Right forelimb (tissue), 1 donor: ENCODE data around the gene DCUN1D4.
A peak's percentile ranks its signal among the peaks of the same experiment; 100 is the strongest.

Source experiments
- DNase-seq: peaks from one replicate; pipeline ENCODE4 v3.0.0-alpha.2; 2018

The DCUN1D4 gene

GRCh38 chr4:51842554-51843308, at the start of gene DCUN1D4:
TSS of gene DCUN1D4 (plus strand) at chr4:51843153. CDS start at chr4:51843243, 90 bp downstream.
- DNase-seq: peak; percentile 100

GRCh38 chr4:51820443-51821234, 22.3 kb upstream of the DCUN1D4 start:
- DNase-seq: no peak

GRCh38 chr4:51825341-51825740, 17.6 kb upstream of the DCUN1D4 start:
- DNase-seq: no peak

GRCh38 chr4:51830156-51830720, 12.7 kb upstream of the DCUN1D4 start:
- DNase-seq: no peak

GRCh38 chr4:51831133-51831532, 11.8 kb upstream of the DCUN1D4 start:
- DNase-seq: peak; percentile 58

GRCh38 chr4:51833236-51833635, 9.7 kb upstream of the DCUN1D4 start:
- DNase-seq: no peak

GRCh38 chr4:51835079-51835478, 7.9 kb upstream of the DCUN1D4 start:
- DNase-seq: no peak

GRCh38 chr4:51835855-51836254, 7.1 kb upstream of the DCUN1D4 start:
- no peak for DNase-seq

GRCh38 chr4:51836549-51836948, 6.4 kb upstream of the DCUN1D4 start:
- no peak for DNase-seq

GRCh38 chr4:51840781-51841180, 2.2 kb upstream of the DCUN1D4 start:
- DNase-seq: no peak

- peak; percentile 46 for DNase-seq
These were observed 793 bp upstream of the DCUN1D4 start for GRCh38 chr4:51842167-51842553.

- no peak for DNase-seq
These were observed 578 bp downstream of the DCUN1D4 start for GRCh38 chr4:51843309-51844152.

GRCh38 chr4:51844153-51845054, 1.5 kb downstream of the DCUN1D4 start:
- DNase-seq: peak; percentile 91

GRCh38 chr4:51845055-51845426, 2.1 kb downstream of the DCUN1D4 start:
- DNase-seq: no peak

GRCh38 chr4:51845711-51846110, 2.8 kb downstream of the DCUN1D4 start:
- no peak for DNase-seq

GRCh38 chr4:51849430-51849829, 6.5 kb downstream of the DCUN1D4 start:
- DNase-seq: no peak

- no peak for DNase-seq
These were observed 7.3 kb downstream of the DCUN1D4 start for GRCh38 chr4:51850294-51850693.

- no peak for DNase-seq
These were observed 8.4 kb downstream of the DCUN1D4 start for GRCh38 chr4:51851090-51851936.

GRCh38 chr4:51851937-51852290, 9.0 kb downstream of the DCUN1D4 start:
- no peak for DNase-seq

GRCh38 chr4:51853027-51853682, 10.2 kb downstream of the DCUN1D4 start:
- DNase-seq: no peak
